Neuronal stem cell (in vitro differentiated cells): ENCODE data around the gene CRYBA1.

ENCODE experiments used
- DNase-seq: peaks from one replicate; pipeline ENCODE4 v3.0.0-alpha.2; 2013; ENCODE audit warnings: low spot score
- H2AFZ ChIP-seq: one replicate; pipeline ENCODE4 v1.6.1; 2013; ENCODE audit warnings: mild to moderate bottlenecking, low read length, inconsistent platforms
- H2AK5ac ChIP-seq: 2 replicates; pipeline ENCODE4 v1.6.1; 2013; ENCODE audit warnings: low read depth, mild to moderate bottlenecking, inconsistent platforms, low read length, moderate library complexity, mixed read lengths
- H2BK120ac ChIP-seq: 2 replicates; pipeline ENCODE4 v1.6.1; 2013; ENCODE audit warnings: low read depth, mild to moderate bottlenecking, inconsistent platforms, low read length, moderate library complexity, mixed read lengths
- H2BK12ac ChIP-seq: one replicate; pipeline ENCODE4 v1.6.1; 2013; ENCODE audit warnings: low read length, inconsistent platforms
- H2BK15ac ChIP-seq: 2 replicates; pipeline ENCODE4 v1.6.1; 2013; ENCODE audit warnings: mild to moderate bottlenecking, low read length, inconsistent platforms, mixed read lengths
- H2BK5ac ChIP-seq: one replicate; pipeline ENCODE4 v1.6.1; 2013; ENCODE audit warnings: inconsistent platforms, mild to moderate bottlenecking, low read length, moderate library complexity
- H3K14ac ChIP-seq: one replicate; pipeline ENCODE4 v1.6.1; 2013; ENCODE audit warnings: low read length, inconsistent platforms
- H3K18ac ChIP-seq: 2 replicates; pipeline ENCODE4 v1.6.1; 2013; ENCODE audit warnings: low read length, inconsistent platforms
- H3K23ac ChIP-seq: 2 replicates; pipeline ENCODE4 v1.6.1; 2013; ENCODE audit warnings: low read depth, mild to moderate bottlenecking, mixed read lengths, low read length, inconsistent platforms; ENCODE audit not compliant: poor library complexity
- H3K27ac ChIP-seq: replicated peaks from 3 replicates; pipeline ENCODE4 v1.5.1; 2013; ENCODE audit warnings: low read length, inconsistent platforms
- H3K27me3 ChIP-seq, 3 experiments: 2 replicates each; pipeline ENCODE4 v1.6.1; 2013; ENCODE audit warnings: low read length in 3 of 3, mild to moderate bottlenecking in 2 of 3, inconsistent platforms in 1 of 3, low read depth in 1 of 3, mixed read lengths in 1 of 3, moderate library complexity in 1 of 3; ENCODE audit not compliant: control insufficient read depth in 3 of 3, insufficient read depth in 3 of 3
- H3K36me3 ChIP-seq, 2 donors: replicated peaks in 1 of 2; 2 replicates each; pipeline ENCODE4 v1.6.1; 2013; ENCODE audit warnings: low read length in 2 of 2; ENCODE audit not compliant: control insufficient read depth in 2 of 2, insufficient read depth in 2 of 2
- H3K4ac ChIP-seq: 2 replicates; pipeline ENCODE4 v1.6.1; 2013; ENCODE audit warnings: inconsistent platforms, mild to moderate bottlenecking, low read length, moderate library complexity
- H3K4me1 ChIP-seq, 2 donors: 1 replicate in 1 of 2; 2 replicates in 1 of 2; pipeline ENCODE4 v1.6.1; 2013; ENCODE audit warnings: low read length in 2 of 2, low read depth in 1 of 2; ENCODE audit not compliant: control insufficient read depth in 2 of 2, insufficient read depth in 1 of 2
- H3K4me2 ChIP-seq: one replicate; pipeline ENCODE4 v1.6.1; 2013; ENCODE audit warnings: mild to moderate bottlenecking, low read length, inconsistent platforms; ENCODE audit not compliant: insufficient read depth, poor library complexity, severe bottlenecking
- H3K4me3 ChIP-seq, 2 donors: 2 replicates each; pipeline ENCODE4 v1.5.1; 2013; ENCODE audit warnings: low read length in 2 of 2, mild to moderate bottlenecking in 2 of 2, inconsistent platforms in 1 of 2, moderate library complexity in 1 of 2
- H3K79me1 ChIP-seq: one replicate; pipeline ENCODE4 v1.6.1; 2013; ENCODE audit warnings: low read depth, mild to moderate bottlenecking, inconsistent platforms, low read length, moderate library complexity
- H3K9ac ChIP-seq: one replicate; pipeline ENCODE4 v1.6.1; 2013; ENCODE audit warnings: mild to moderate bottlenecking, low read depth, low read length, inconsistent platforms; ENCODE audit not compliant: poor library complexity
- H3K9me3 ChIP-seq, 2 donors: replicated peaks in 1 of 2; 2 replicates each; pipeline versions ENCODE3 to v1.6.1; 2013; ENCODE audit warnings: low read length in 2 of 2, mild to moderate bottlenecking in 2 of 2, inconsistent platforms in 1 of 2, low read depth in 1 of 2, mixed read lengths in 1 of 2, moderate library complexity in 1 of 2; ENCODE audit not compliant: control insufficient read depth in 2 of 2, insufficient read depth in 1 of 2
- H4K8ac ChIP-seq: one replicate; pipeline ENCODE4 v1.6.1; 2013; ENCODE audit warnings: low read depth, mild to moderate bottlenecking, inconsistent platforms, low read length, moderate library complexity
- H4K91ac ChIP-seq: one replicate; pipeline ENCODE4 v1.6.1; 2013; ENCODE audit warnings: low read length, low read depth, mild to moderate bottlenecking, inconsistent platforms; ENCODE audit not compliant: poor library complexity
- WGBS, 2 donors: extraction: QIAGEN DNeasy Blood & Tissue Kit; methylation state at CpG; one replicate each; pipeline ENCODE4 v1.1.7; 2013; ENCODE audit warnings: missing lambda C conversion rate in 2 of 2, mixed read lengths in 1 of 2; ENCODE audit not compliant: insufficient read length in 2 of 2, insufficient replicate concordance in 1 of 2; ENCODE audit errors: extremely low coverage in 2 of 2; 5-methylcytosine and 5-hydroxymethylcytosine counted together

The CRYBA1 gene

DNA sequence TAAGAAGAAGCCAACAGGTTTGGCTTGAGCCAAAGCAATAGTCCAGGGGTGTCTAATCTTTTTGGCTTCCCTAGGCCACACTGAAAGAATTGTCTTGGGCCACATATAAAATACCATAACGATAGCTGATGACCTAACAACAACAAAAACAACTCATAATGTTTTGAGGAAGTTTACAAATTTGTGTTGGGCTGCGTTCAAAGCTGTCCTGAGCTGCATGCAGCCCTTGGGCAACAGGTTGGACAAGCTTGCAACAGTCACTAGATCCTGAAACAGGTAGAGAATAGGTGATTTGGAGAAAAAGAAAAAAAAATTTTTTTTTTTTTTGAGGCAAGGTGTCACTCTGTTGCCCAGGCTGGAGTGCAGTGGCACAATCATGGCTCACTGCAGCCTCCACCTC is 4.5 kb downstream of the CRYBA1 start:
- Histone ChIP-seq H3K4ac (no peak overlapping the region), H2BK15ac (no peak overlapping the region), H2BK12ac (no peak overlapping the region), H3K9me3 (no peaks in the 10 kb centered on the region), H3K4me3 (no peak overlapping the region), H3K18ac (no peak overlapping the region), H2AK5ac (no peak overlapping the region), H3K23ac (no peak overlapping the region), H3K79me1 (no peaks in the 10 kb centered on the region), H3K4me2 (no peak overlapping the region), H3K27ac (no peak overlapping the region), H2AFZ (no peak overlapping the region), H3K36me3 (peaks cover 0 to 21% of the 10 kb centered on the region in 2 donors), H4K8ac (no peak overlapping the region), H3K14ac (no peak overlapping the region), H4K91ac (no peak overlapping the region), H3K4me1 (peaks cover 7 to 8% of the 10 kb centered on the region in 2 donors), H3K27me3 (no peaks in the 10 kb centered on the region), H2BK5ac (no peak overlapping the region), H3K9ac (no peak overlapping the region), H2BK120ac (no peak overlapping the region)
- no peak for DNase-seq
- no CpG with 5 or more reads among the region's 2 CpGs for WGBS, 2 donors

DNA sequence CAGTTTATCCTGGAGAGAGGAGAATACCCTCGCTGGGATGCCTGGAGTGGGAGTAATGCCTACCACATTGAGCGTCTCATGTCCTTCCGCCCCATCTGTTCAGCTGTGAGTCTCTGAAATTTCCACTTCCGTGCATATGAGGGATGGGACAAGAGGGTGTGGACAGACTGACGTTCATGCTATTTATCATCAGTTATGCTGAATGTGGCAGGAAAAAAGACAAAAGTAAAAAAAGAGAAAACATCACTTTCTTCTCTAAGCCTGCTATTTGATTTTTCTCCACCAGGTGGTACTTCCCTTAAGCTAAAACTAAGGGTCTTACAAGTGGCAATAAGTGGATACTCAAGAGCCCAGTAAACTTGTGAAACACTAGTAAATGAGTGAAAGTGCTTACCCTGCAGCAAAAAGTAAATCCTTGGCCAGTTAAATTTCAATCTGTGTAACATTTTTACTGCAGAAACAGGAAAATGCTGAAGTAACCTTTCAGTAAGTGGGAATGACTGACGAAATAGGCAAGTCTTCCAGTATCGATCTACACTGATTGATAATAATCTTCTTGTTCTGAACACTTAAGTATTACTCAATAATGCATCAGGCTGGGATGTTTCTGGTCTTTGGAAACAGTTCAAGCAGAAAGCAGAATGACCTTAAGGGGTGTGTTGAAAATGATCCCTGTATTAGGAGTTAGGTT is 5.6 kb downstream of the CRYBA1 start:
- Histone ChIP-seq H2BK12ac (no peak overlapping the region), H3K36me3 (peaks cover 0 to 29% of the 10 kb centered on the region in 2 donors), H3K4ac (no peak overlapping the region), H3K4me2 (no peak overlapping the region), H3K9me3 (no peaks in the 10 kb centered on the region), H2AFZ (no peak overlapping the region), H2BK120ac (no peak overlapping the region), H3K79me1 (no peaks in the 10 kb centered on the region), H3K27me3 (no peaks in the 10 kb centered on the region), H2BK15ac (no peak overlapping the region), H4K91ac (no peak overlapping the region), H3K4me3 (no peak overlapping the region), H2AK5ac (no peak overlapping the region), H3K27ac (no peak overlapping the region), H2BK5ac (no peak overlapping the region), H4K8ac (no peak overlapping the region), H3K23ac (no peak overlapping the region), H3K18ac (no peak overlapping the region), H3K4me1 (no peaks in the 10 kb centered on the region), H3K9ac (no peak overlapping the region), H3K14ac (no peak overlapping the region)
- no CpG with 5 or more reads among the region's 7 CpGs for WGBS, 2 donors
- DNase-seq, result no peak

GRCh38 chr17:29253037-29253436 is 6.4 kb downstream of the CRYBA1 start:
- H4K8ac ChIP-seq, result no peak overlapping the region
- no peaks in the 10 kb centered on the region for H3K4me1 ChIP-seq
- H3K14ac ChIP-seq, result no peak overlapping the region
- no peaks in the 10 kb centered on the region for H3K9me3 ChIP-seq
- H3K27ac ChIP-seq, result no peak overlapping the region
- no peak overlapping the region for H3K4me3 ChIP-seq
- H2BK120ac ChIP-seq, result no peak overlapping the region
- no peak overlapping the region for H2BK5ac ChIP-seq
- H3K23ac ChIP-seq, result no peak overlapping the region
- no peak overlapping the region for H2BK15ac ChIP-seq
- H3K18ac ChIP-seq, result no peak overlapping the region
- H3K4ac ChIP-seq, result no peak overlapping the region
- no CpG with 5 or more reads among the region's 2 CpGs for WGBS, 2 donors
- peaks cover 0 to 36% of the 10 kb centered on the region in 2 donors for H3K36me3 ChIP-seq
- H2BK12ac ChIP-seq, result no peak overlapping the region
- no peaks in the 10 kb centered on the region for H3K79me1 ChIP-seq
- H3K27me3 ChIP-seq, result no peaks in the 10 kb centered on the region
- DNase-seq, result no peak
- no peak overlapping the region for H3K9ac ChIP-seq
- no peak overlapping the region for H4K91ac ChIP-seq
- no peak overlapping the region for H3K4me2 ChIP-seq
- H2AFZ ChIP-seq, result no peak overlapping the region
- no peak overlapping the region for H2AK5ac ChIP-seq

- no peaks in the 10 kb centered on the region for H3K27me3 ChIP-seq
- no peak overlapping the region for H3K4me3 ChIP-seq
- H4K8ac ChIP-seq, result no peak overlapping the region
- H3K79me1 ChIP-seq, result no peaks in the 10 kb centered on the region
- H2AFZ ChIP-seq, result no peak overlapping the region
- no peak overlapping the region for H3K9ac ChIP-seq
- H3K4ac ChIP-seq, result no peak overlapping the region
- DNase-seq, result no peak
- no peak overlapping the region for H2AK5ac ChIP-seq
- H2BK120ac ChIP-seq, result no peak overlapping the region
- no peak overlapping the region for H2BK15ac ChIP-seq
- no peak overlapping the region for H3K23ac ChIP-seq
- no CpG with 5 or more reads among the region's 4 CpGs for WGBS, 2 donors
- H3K18ac ChIP-seq, result no peak overlapping the region
- no peak overlapping the region for H3K4me2 ChIP-seq
- H3K27ac ChIP-seq, result no peak overlapping the region
- no peak overlapping the region for H4K91ac ChIP-seq
- H3K9me3 ChIP-seq, result no peaks in the 10 kb centered on the region
- peaks cover 3 to 66% of the 10 kb centered on the region in 2 donors for H3K36me3 ChIP-seq
- no peak overlapping the region for H2BK5ac ChIP-seq
- no peak overlapping the region for H3K14ac ChIP-seq
- H2BK12ac ChIP-seq, result no peak overlapping the region
- H3K4me1 ChIP-seq, result no peaks in the 10 kb centered on the region
These were observed 9.4 kb downstream of the CRYBA1 start for GRCh38 chr17:29255926-29256522.
